GM19043 (cell line): ENCODE results near the gene TSPAN9.

Experiments used
- ATAC-seq: cut with Tn5 transposase; IDR thresholded peaks from one replicate; pipeline ENCODE4 v1.9.1; 2021; ENCODE audit warnings: low read depth; ENCODE audit not compliant: unreplicated experiment

TSPAN9 gene

DNA sequence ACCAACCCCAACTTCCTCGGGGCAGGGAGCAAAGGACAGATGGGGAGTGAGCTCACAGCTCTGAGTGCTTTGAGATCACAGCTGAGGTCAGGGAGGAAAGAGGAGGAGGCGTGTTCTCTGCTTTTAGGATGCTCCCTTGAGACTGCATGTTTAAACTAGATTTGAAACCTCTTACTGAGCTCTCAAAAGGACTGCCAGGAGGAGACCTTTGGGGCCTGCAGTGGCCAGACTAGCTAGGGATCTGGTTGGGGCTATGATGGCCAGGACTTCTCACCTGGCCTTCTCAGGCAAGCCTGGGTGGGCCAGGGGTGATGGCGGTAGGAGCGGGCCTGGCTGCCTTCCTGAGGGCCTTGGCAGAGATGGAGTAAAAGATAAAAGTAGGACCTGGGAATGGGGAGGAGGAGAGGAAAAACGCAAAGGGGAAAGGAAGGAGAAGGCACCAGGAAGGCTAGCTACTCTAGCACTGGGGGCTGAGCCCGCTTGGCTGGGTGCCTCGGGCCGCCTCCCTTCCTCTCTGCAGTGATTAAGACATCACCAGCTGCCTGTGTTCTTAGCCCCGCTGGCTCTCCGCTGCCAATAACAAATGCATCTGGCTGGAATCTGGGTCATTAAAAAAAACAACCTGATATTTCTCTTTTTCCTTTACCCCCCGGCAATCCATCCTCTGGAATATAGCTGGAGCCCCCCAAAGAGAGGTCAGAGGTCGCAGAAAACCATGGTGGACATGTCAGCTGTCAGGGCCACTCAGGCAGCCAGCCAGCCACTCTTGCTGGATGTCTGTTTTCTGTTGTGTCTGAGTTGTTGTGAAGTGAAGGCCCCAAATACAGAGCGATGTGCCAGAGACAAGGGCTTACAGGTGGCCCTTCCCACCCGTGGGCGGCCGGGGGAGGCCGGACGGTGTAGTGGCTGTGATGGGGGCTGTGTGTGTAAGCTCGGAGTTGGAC is 141.3 kb downstream of the TSPAN9 start:
- no peak for ATAC-seq

GRCh38 chr12:3219233-3219632 is 142.1 kb downstream of the TSPAN9 start:
- ATAC-seq, result no peak

DNA sequence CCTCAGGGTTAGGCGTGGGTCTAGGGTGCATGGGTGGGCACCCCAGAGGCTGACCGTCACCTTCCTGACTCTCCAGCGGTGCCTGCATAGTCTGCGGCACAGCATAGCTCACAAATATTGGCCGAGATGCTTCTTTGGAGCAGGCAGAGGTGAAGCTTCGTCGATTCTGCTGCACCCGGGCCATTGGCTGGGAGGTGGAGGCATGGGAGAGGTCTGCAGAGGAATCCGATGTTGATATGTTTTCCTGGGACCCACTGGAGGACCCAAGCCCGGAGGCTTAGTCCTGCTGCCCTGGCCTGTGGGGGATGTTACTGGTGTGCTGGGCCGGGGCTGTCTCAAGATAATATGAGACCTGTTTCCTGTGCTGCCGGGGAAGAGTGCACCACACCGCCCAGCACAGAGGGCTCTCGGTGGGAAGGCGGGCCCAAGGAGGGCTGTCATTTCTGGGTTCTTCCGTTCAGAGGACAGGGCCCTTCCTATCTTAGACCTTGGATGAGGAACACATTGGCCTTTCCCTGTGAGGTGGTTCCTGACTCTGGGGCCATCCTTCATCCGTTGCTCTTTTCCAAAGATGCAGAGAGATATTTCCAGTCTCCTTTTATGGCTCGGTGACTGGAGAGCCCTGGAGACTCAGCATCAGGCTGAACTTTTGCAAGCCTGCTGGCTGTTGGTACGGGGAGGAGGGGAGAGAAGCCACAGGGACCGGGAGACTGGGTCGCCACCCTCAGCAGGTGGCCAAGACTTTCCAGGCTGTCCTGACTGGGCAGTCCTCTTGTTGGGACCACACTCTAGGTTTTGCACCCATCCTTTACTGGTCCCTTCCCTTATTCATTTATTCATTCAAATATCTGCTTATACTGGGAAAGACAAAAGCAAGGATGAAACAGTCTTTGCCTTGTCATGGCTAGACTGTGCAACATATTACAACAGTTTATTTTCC is 143.5 kb downstream of the TSPAN9 start:
- ATAC-seq, result no peak

DNA sequence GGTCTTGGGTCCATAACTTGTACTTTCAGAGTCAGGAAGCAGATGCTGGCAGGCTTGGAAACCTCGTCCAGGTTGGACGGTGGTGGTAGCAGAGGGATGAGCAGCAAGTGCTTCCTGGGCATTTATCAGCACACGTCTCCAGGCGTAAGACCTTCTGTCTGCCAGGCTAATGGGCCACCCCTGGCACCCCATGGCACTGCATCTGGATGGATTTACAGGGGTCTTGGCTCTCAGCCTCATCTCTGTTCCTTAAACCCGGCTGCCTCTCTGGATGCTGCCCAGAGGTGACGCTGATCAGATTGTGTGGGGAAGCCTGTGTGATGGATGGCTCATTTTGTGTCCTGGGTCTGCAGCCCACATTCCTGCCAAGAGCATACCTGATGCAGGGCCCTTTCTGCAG is 145.1 kb downstream of the TSPAN9 start:
- no peak for ATAC-seq

- no peak for ATAC-seq
Observed at GRCh38 chr12:3222979-3223378, 145.8 kb downstream of the TSPAN9 start.

GRCh38 chr12:3223601-3224529 is 146.7 kb downstream of the TSPAN9 start:
- no peak for ATAC-seq

DNA sequence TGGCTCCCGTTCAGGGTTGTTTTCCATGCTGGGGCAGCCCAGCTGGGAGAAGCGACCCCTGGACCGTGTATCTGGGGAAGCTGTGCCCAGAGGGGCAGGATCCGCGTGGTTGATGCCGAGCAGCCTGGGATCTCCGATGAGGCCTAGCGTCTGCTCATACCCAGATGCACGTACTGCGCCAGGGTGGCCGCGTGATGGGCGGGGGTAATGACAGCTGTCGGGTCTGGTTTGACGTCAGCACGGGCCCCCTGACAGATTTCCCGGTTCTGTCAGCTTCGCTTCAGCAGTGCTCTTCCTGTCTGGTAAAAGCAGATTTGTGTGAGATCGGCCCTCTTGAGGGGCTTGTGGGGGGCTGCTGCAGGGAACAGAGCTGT is 147.3 kb downstream of the TSPAN9 start:
- ATAC-seq, result no peak

DNA sequence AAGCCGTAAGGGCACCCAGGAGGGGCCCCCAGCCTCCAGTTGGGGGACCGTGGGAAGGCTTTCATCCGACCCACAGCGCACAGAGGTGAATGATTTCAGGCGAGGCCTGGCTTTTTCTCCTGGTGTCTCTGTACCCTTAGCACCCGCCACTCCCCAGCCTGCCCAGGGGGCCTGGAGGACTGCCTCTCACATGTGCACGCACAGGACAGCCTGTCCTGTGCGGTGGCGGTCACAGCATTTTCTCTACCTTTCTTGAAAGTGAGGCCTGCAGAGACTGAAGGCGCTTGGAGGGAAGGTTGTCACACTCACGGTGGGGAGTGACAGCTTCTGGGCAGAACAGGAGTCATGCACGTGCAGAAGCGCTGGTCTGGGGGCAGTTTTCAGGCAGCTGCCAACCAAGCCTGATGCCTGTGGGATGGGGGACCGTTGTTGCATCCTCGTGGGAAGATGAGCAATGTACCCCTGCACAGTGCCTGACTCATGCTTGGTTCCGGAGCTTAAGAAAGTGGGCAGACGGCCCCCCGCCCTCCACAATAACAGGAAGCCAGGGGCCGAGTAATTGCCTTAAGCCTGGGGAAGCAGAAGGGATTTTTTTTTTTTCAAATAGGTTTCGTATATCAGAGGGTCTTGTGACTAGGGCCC is 148.1 kb downstream of the TSPAN9 start:
- ATAC-seq, result peak; percentile 39

DNA sequence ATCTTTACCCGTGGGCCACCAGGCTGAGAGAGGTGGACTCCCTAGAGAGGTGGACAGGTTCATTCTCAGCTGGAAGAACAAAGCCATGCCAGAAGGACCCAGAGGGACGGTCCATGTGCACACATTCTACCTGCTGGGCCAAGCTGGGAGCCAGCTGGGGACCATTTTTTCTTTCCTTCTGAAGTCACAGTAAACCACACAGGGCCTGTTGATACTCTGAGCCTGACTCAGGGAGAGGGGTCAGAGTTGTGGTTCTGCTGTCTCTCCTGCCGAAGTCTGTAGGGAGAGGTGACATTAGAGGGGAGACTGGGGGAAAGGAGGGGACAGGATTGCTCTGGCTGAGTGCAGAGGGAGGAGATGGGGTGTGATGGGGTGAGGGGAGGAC is 148.6 kb downstream of the TSPAN9 start:
- peak; percentile 7 for ATAC-seq

DNA sequence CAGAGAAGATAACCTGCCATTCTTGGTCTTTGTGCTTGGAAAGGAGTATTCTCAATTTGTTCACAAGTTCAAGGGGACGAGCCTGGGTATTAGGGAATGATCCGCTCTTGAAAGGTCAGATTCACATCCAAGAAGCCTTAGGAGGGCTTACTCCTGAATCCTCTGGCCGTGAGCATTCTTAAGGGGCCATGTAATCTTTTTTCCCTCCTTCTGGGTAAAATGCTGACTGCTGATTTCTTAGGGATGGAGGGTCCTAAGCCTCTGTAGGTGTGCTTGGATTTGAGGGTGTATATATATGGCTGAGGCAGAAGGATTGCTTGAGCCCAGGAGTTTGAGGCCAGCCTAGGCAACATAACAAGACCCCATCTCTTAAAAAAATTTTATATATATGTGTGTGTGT is 149.1 kb downstream of the TSPAN9 start:
- no peak for ATAC-seq

- ATAC-seq, result no peak
Observed at GRCh38 chr12:3227076-3227975, 150.1 kb downstream of the TSPAN9 start.

- no peak for ATAC-seq
Observed at GRCh38 chr12:3228552-3228951, 151.4 kb downstream of the TSPAN9 start.

DNA sequence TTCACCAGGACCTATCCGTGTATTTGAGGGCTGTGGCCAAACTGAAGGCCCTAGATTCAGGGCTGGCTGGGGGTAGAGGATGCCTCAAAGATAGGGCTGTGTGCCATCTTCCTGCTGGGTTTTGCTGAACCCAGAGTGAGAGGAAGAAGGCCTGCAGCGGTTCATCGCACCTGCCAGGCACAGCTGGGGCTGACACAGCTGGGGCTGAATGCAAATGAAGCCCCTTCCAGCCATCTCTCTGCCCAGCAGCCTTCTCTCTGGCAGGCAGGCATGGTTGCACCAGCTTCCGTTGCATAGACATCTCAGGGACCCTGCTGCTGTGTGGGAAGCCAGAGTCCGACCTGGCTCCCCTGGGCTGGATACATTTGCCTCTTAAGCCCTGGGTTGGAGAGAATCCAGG is 152.4 kb downstream of the TSPAN9 start:
- no peak for ATAC-seq

DNA sequence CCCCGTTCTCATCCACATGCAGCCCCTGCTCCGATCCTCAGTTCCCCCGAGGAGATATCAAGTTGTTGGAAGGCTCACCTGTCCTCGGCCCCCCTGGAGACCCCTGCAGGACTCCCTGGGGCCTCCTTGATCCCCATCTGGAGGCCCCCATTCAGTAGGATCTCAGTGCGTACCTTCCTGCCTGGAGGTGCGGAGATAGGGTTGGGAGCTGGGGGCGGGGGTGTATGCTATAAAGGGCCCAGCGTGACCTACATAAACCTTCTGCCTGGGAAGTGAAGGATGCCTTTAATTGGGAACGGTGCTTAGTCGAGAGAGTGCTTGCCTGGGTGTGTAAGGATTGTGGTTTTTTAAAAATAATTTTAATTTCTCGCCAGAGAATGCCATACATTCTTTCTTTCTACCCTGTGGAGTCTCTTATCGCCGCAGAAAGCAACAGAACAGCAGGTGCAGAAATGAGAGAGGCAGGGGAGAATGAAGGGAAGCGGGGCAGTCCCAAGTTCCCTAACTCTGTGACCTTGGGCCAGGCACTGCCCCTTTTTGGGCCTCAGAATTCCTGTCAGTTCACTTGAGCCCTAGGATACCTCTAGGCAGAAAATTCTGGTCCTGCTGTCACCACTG is 153.7 kb downstream of the TSPAN9 start:
- no peak for ATAC-seq

DNA sequence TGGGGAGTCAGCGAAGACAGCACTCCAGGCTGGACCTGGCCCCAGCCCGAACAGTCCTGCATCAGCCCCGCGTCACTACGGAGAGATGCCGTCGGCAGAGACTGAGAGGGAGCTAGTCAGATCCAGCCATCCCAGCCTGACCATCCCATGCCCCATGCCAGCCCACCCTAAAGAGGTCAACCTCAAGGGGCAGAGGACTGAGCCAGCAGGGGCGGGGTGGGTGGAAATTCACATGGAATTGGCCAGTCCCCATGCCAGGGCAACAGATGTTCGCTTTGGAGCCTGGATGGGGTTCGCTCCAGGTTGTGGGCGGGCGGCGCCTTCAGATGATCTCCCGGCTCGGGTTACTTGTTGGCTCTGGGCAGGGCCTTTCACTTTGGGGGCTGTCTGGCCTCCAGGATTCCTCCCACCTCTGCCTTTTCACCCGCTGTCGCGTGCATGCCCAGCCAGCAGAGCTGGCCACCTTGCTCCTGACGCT is 154.3 kb downstream of the TSPAN9 start:
- ATAC-seq, result no peak

DNA sequence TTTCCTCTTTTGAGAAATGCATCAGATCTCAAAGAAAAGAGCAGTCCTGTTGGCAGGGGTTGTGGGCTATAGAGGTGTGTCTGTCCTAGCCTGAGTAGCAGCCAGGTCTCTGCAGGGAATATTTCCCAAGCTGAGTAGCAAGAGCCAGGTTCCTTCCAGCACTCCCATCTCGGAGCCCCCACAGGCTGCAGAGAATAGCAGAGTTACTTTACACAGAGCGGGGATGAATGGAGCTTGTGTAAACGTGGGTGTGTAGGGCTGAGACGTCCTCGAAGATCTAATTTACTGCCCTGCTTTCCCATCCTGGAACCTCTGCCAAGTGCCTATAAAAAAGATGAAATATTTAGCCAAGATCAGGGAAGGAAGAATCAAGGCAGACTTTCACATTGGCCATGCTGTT is 156.6 kb downstream of the TSPAN9 start:
- no peak for ATAC-seq

DNA sequence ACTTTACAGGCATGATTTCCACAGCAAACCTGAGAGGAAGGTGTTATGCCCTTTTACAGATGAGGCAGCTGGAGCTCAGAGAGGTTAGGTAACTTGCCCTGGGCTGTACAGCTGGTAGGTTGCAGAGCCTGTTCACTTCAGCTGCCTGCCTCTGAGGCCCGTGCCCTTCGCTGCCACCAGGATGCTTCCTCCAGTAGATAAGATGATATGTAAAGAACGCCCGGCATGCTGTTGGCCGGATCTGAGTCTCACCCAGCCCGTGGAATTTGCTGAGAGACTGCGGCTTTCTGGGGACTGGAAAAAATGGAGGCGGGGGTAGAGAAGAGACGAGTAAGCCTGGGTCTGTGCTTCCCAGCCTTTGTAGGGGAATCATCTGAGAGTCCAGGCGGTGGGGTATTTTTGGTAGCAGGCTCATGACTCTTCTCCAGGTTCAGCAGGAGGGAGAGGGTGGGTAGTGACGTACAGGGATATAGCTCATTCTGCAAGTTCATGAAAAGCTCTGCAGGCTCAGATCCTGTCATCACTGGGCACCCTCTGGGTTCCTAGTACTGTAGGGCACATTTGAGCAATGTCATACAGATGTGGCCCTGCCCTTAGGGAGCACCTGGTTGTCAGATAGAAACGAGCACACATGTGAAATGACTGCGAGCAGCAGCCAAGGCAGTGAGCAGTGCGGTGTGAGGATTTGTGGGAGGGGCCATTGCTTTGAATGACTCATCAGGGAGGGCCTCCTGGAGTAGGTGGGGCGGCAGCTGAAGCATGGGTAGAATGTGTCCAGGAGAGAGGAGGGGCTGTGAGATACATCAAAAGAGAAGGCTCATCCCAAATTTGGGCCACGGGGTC is 159.4 kb downstream of the TSPAN9 start:
- ATAC-seq, result no peak
